Fibroblast of peridontal ligament (primary cell): Measurements from ENCODE around the gene LMNB1.
A peak's percentile ranks its signal among the peaks of the same experiment; 100 is the strongest.
"Not testable (repeated sequence)": the region's sequence is repeated elsewhere in the genome, so short reads cannot be mapped to it uniquely, and the experiment has no call there.

Experiments used
- DNase-seq: peaks from one replicate; pipeline ENCODE4 v3.0.0-alpha.2; 2010; ENCODE audit errors: extremely low read depth

LMNB1 gene

DNA sequence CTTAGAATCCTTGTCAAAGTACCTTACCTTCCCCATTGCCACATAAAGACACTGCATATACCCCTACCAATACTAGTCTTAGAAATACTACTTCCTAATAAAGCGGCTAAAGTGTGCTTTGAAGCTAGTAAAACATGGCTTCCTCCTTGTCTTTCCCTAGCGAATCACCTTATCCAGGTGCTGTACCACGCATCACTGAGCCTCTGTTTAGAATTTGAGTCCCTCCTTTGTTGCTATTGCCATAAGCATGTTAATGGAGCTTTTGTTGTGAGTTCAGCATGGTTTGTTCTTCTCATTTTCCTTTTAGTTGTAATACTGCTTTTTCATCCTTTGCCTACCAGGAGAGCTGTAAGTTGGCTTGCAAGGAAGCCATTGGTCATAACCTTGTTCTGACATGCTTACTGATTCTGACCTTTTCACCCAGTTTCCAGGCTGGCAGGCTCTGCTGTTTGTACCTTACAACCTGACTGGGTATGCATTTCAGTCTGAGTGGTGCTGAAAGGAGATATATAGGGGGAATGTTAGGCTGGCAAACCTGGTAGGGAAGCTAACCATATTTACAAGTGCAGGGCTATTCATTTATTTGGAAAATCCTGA, 49.8 kb downstream of the LMNB1 start:
- no peak for DNase-seq

DNA sequence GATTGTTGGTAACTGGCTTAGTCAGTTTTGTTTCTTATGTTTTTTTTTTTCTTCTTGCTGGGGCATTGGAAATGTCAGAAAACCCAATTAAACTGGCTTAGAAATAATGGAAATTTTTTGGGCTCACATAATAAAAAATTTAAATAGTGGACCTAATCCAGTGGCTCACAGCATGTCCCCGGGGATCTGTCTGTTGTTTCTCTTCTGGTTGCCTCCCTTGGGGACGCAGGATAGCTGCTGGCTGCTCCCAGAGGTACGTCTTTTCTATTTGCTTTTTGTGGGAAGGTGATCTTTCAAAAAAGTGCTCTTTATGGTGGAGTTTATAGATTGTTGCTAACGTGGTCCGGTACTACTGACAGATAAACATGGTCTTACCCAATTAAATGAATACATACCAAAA, 52.2 kb downstream of the LMNB1 start:
- DNase-seq: no peak

DNA sequence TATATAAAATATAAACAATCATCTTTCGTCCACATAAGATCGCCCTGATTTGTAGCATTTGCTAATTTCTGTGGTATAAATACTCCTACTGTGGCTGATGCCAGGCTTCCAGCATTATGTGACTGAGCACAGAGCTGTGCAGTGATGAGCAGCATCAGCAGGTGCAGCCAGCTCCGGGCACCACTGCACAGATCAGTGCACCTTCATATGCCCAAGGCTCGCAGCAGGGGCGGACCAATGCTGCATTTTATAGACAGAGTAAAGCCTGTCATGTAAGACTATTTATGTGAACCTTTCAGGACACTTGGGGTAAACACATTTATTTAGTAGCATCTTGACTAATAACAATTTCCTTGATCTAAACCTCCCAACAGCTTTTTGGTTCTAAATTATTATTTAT, 53.1 kb downstream of the LMNB1 start:
- no peak for DNase-seq

DNA sequence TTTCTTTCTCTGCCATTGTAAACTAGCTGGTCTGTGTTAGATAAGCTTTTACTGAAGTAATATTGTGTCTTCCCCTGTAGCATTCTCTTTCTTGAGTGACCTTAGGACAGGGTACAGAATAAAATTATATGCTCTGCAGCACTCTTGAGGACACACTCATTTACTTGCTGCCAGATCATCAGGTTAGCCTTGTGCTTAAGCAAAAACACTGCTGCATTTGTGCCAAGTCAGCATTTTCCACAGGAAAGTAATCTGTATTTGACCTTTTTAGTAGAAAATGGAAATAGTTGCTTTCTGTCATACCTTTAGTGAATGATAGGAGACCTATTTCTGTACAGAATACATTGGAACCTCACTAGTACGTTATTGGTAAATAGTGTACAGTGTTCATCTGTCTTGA, 54.2 kb downstream of the LMNB1 start:
- DNase-seq: no peak

DNA sequence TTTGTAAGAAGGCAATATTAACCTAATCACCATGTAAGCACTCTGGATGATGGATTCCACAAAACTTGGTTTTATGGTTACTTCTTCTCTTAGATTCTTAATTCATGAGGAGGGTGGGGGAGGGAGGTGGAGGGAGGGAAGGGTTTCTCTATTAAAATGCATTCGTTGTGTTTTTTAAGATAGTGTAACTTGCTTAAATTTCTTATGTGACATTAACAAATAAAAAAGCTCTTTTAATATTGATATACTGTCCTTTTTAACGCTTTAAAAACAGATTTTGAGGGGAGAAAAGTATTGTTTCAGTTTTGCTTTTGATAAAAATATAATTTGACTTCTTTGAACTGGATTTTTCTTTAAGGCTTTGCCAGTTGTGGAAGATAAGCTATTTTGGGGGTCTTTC, 59.8 kb downstream of the LMNB1 start:
- no peak for DNase-seq

DNA sequence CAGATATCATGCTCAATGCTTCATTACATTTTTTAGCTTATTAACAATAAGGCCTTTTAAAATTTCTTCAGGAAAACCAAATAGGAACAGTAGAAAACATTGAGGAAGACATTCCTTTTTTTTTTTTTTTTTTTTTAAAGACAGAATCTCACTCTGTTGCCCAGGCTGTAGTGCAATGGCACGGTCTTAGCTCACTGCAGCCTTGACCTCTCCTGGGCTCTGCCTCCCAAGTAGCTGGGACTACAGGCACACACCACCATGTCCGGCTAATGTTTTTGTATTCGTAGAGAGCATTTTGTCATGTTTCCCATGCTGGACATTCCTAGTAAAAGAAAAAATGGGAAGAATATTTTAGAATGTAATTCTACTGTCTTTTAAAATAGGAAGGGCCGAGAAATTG, 60.3 kb downstream of the LMNB1 start:
- no peak for DNase-seq

DNA sequence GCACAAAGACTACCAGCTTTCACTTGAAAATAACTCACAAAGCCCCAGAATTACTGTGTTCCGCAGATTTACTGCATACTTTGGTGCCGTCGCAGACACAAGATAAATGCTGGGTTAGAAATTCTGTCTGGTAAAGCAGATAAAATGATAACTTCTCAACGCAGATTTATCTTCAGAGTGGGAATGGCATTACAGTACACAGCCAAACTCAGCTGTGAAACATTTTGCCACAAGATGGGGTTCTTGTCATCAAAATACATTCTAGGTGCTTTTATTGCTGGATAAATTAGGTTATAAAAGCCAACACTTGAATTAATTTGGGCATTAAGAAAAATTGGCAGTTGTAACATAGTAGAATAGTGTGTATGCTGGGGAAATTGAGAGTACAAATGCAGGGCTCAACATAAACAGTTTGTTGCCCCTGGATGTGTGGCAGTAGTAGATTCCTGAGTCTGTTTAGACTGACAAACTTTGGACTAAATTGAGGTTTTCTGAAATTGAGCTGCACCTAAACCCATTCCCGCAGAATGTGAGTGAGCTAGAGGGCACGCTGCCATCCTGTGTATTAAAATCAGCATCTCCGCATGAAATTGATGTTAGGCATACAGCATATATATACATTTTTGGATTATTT, 61.1 kb downstream of the LMNB1 start:
- DNase-seq: peak; percentile 74

DNA sequence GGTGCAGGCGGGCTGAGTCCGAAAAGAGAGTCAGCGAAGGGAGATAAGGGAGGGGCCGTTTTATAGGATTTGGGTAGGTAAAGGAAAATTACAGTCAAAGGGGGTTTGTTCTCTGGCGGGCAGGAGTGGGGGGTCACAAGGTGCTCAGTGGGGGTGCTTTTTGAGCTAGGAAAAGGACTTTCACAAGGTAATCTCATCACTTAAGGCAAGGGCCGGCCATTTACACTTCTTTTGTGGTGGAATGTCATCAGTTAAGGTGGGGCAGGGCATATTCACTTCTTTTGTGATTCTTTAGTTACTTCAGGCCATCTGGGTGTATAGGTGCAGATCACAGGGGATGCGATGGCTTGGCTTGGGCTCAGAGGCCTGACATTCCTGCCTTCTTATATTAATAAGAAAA, 62.5 kb downstream of the LMNB1 start:
- DNase-seq: not testable (repeated sequence)

DNA sequence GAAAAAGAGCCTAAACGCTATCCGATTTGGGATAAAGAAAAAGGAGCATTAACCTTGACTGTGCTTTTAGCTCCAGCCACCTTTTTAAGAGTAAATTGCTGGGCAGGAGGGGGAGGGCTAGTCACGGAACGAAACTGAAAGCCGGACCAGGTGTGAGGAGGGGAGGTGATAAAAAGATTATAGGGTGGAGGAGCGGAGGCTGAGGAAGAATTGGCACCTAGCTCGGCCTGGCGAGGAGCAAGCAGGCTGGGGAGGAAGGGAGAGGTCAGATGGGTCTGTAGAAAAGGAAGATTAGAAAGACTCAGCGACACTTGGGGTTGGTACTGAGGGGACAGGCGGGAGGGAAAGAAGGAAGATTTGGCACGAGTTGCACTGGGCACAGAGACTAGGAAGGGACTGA, 66.4 kb downstream of the LMNB1 start:
- DNase-seq: not testable (repeated sequence)

DNA sequence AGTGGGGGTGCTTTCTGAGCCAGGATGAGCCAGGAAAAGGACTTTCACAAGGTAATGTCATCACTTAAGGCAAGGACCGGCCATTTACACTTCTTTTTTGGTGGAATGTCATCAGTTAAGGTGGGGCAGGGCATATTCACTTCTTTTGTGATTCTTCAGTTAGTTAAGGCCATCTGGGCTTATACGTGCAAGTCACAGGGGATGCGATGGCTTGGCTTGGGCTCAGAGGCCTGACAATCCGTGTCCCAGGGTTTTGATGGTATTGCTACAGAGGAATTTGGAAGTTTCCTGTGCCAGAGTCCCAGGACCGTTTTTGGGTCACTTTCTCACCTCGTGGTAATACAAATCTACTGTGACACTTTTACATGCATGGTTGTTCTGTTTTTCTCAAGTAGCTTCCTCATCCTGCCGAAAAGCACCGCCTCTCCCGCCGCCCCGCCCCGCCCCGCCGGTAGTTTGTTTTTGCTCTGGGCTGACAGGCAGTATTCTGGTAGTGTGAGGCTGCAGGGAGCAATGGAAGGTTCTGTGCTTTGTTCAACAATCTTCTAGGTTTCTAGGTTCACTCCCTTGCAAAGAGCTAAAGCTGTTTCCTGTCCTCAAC, 68.6 kb downstream of the LMNB1 start:
- not testable (repeated sequence) for DNase-seq

DNA sequence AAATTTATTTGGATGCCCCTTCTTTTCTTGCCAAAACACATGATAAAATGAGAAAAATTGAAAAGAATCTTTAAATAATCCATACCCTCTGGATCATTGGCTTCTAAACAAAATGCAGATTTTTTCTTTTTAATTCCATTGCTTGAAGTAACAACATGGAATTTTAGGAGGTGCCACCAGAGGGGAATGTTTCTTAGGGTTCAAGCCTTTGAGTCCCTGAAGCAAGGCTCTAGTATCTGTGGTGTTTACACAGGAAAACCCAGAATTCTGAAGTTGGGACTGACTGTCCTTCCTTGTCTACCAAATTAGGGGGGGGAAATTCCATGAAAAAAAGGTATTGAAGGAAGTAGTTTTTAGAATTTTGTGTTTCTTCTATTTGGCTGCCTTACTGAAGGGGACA, 69.4 kb downstream of the LMNB1 start:
- DNase-seq: peak; percentile 80

DNA sequence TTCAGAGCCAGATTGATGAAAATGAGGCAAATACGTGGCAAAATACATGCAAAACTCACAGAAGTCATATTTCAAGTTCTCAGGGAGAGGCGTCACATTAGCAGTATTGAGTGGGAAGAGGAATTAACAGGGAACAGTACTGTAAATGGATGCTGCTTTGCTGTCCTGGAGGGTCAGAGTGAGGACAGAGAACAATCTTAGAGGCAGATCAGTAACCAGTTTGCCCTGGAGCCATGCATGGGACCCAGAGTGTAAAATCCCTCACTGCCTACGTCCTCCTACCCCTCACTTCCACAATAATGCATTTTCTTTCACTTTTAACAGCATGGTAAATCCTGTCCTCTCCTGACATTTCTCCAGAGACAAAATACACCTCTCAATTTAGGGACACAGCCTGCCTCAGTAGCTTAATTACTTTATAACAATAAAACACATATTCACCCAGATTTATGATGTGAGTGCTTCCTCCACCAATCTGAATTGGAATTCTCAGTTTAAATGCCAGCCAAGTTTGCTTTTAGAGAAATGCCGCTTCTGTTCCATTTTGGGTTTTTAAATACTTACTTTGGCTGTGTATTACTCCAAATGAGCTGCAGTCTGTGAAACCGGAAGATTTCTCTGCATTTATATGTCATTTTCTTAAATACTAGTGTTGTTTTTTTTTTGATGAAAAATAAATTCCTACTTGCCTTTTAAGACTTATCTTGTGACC, 70.0 kb downstream of the LMNB1 start:
- no peak for DNase-seq

DNA sequence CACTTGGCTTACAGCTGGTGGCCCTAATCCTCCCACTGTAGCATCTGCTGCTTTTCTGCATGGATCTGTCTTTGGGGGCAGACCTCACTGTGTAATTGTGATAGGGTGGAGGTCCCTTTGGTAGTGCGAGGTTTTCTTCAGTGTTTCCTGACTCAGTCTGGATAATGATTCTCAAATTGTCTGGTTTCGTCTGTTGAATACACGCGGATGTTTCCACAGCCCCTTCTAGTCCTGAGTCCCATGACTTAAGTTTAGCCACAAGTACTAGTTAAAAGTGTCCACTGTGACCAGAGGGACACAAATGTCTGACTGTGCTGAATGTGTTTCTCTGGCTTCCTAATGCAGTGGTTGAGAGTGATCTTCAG, 70.5 kb downstream of the LMNB1 start:
- DNase-seq: peak; percentile 16

DNA sequence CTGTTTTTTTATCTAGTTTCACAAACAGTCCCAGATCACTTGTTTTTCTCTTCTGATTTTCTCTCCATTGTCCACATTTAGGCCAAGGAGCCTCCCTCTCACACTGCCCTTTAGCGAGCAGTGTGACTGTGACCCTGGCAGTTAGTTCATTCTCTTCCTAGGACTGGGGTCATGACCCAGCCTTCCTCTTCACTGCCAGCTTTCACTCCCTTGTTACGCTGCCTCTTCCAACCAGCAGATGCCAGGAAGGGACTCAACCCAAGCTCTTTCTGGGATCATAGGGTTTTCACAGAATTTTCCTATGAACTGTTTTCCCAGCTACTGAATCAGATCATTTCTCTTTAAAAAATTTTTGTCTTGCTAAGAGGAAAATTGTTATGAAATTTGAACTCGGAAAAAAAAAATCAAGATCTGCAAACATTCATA, 70.9 kb downstream of the LMNB1 start:
- DNase-seq: peak; percentile 41

DNA sequence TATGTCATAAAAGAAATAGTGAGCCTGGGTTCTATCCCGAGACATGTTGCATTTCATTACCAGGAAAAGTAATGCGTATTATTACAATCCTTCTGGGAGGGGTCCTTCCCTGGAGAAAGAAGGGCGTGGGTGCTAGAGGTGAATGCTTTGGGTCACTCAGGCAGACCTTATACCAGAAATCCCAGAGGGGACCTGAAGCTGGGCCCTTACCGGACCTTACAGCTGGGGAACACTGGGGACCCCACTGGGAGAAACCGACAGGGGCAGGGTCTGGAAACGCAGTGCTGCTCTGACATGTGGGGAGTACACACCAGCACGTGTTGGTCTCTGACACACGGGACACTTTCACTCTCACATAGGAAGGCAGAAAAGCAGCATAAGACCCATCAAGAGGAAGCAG, 71.3 kb downstream of the LMNB1 start:
- no peak for DNase-seq

DNA sequence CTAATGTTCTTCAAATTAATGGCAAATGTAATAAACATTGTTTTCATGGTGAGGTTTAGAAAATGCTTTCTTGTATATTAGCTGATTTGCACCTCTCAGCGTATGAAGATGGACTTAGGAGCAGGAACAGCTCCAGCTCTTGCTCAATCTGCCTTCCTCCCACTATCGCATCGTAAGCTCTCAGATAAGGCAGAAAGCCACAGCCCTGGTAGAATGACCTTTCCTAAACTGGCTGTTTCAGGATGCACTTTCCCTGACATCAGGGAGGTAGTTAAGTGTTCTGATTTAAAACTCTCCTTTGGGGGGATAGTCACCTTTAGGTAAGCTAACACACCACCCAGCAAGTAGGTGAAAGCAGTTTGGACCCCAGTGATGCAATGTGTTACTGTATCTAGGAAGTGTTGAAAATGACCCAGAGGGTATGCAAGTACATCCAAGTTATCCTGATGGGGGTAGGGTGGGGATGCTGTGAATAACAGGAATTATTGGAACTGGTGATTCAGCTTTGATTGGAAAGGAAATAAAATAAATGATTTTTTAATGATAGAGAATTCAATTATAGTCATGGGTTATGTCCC, 72.3 kb downstream of the LMNB1 start:
- DNase-seq: no peak

DNA sequence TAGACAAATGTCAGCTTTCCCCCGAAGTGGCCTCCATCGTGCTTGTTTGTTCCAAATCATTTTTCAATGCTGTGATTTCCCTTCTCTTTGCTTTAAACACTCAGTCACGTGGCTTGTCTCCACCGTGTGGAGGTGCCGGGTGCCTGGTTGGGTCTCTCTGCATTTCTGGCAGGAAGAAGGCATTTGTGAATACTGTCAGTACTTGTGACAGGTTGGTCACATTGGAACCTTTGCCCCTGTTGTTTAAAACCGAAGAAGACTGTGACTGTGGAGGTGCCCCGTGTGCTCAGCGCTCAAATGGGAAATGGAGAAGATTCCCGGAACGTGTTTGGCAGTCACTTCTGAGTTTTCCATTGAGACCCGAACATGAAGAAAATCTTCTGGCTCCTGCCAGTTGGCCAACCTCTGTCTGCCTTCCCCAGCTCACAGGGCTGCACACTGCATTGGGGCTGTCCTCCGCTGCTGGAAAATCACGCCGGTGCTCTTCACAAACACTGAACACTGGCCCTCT, 74.6 kb downstream of the LMNB1 start:
- no peak for DNase-seq

DNA sequence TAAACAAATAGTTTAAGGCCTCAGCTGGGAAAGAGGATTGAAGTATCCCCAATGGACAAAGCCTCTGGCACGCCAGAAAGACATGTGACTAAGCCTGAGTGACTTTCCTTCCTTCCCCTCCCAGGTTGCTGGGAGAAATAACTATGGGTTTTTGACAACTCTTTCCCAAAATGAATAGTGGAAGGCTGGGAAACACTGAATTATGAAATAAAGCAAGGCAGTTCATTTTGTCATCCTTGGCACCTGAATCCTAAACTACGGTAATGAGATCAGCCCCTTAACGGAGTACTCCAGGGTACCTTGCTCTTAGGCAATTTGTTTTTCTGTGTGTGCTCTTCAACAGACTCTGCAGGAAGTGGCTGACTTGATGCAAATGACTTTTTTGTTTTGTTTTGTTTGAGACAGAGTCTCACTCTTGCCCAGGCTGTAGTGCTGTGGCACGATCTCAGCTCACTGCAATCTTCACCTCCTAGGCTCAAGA, 75.2 kb downstream of the LMNB1 start:
- DNase-seq: peak; percentile 67

DNA sequence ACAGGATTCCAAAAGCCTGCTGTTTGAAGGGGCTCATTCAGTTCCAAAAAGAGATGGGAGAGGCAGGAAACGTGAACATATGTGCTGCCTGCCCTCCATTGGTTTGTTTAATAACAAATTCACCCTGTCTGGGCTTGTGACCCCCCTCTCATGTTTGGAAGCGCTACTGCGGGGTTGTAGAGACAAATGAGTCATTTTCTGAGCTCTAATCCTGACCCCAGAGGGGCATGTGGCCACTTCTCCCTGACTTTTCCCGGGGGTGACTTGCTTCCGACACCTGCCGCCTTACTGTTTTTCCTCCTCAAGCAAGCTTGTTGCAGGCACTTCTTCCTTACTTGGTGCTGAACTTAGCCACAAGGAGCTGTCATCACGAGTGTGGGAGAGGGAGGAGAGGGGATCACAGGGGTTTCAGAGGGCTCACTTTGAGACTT, 75.9 kb downstream of the LMNB1 start:
- no peak for DNase-seq

DNA sequence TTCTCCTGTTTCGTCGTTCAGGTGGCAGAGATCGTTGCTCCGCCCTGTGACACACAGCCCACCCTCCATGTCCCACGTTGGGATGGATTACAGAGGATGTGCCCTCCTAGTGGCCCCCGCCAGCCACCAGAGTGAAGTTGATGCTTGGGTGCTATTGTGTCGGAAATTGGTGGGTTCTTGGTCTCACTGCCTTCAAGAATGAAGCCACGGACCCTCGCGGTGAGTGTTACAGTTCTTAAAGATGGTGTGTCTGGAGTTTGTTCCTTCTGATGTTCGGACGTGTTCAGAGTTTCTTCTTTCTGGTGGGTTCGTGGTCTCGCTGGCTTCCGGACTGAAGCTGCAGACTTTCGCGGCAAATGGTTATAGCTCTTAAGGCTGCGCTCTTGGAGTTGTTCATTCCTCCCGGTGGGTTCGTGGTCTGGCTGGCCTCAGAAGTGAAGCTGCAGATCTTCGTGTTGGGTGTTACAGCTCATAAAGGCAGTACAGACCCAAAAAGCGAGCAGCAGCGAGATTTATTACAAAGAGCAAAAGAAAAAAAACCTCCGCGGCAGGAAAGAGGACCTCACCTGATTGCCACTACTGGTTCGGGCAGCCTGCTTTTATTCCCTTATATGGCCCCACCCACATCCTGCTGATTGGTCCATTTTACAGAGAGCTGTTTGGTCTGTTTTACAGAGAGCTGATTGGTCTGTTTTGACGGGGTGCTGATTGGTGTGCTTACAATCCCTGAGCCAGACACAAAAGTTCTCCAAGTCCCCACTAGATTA, 76.8 kb downstream of the LMNB1 start:
- not testable (repeated sequence) for DNase-seq

DNA sequence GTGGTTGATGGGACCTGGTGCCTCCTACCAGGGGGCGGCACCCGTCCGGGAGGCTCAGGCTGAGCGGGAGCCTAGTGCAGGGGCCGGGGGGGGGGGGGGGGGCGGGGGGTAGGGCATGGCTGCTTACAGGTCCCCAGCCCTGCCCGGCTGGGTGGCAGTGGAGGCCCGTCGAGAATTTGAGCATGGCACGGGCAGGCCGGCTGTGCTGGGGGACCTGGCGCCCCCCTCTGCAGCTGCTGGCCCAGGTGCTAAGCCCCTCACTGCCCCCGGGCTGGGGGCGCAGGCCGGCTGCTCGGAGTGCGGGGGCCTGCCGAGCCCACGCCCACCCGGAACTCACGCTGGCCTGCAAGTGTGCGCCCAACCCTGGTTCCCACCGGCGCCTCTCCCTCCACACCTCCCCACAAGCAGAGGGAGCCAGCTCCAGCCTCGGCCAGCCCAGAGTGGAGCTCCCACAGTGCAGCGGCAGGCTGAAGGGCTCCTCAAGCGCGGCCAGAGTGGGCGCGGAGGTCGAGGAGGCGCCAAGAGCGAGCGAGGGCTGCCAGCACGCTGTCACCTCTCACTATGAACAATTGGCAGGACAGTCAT, 77.7 kb downstream of the LMNB1 start:
- no peak for DNase-seq
